K562 (cell line): Measurements from ENCODE around the gene IL11. TPM values are rescaled to one million over a fixed set of nuclear protein-coding genes. Genes with fewer than 3 reads are reported as not detected.

ENCODE experiments used
- BRCA1 ChIP-seq, 2 experiments: fragments of 450-650 bp in 1 of 2; sonication (generic) in 1 of 2; formaldehyde crosslinking in 1 of 2; IDR thresholded peaks; 2 replicates each; pipeline versions ENCODE4 v1.5.0 to v1.6.1; 2017 to 2020; ENCODE audit warnings: mild to moderate bottlenecking in 1 of 2, missing genetic modification reagents in 1 of 2
- EGR1 ChIP-seq: fragments of 450-650 bp; conservative IDR thresholded peaks from 2 replicates; pipeline ENCODE4 v1.6.1; 2017; ENCODE audit warnings: mild to moderate bottlenecking
- HNRNPUL1 ChIP-seq: fragments of 200-400 bp; formaldehyde crosslinking; IDR thresholded peaks from 2 replicates; pipeline ENCODE4 v1.6.1; 2017; ENCODE audit warnings: low read length
- HSF4 ChIP-seq: fragments of 250-450 bp; sonication (Bioruptor Pico); IDR thresholded peaks from 2 replicates; pipeline ENCODE4 v2.1.2; 2022; ENCODE audit warnings: mild to moderate bottlenecking, moderate library complexity, borderline replicate concordance
- NFIX ChIP-seq: fragments of 250-450 bp; sonication (Bioruptor Pico); IDR thresholded peaks from 2 replicates; pipeline ENCODE4 v1.4.0; 2020; ENCODE audit warnings: low read depth, mild to moderate bottlenecking, moderate library complexity
- POLR2AphosphoS2 ChIP-seq: IDR thresholded peaks from 2 replicates; pipeline ENCODE4 v1.6.1; 2012; ENCODE audit warnings: low read length, improper control_type of control experiment
- POLR3A ChIP-seq: IDR thresholded peaks from 2 replicates; pipeline ENCODE4 v1.6.1; 2011; ENCODE audit warnings: borderline replicate concordance, mild to moderate bottlenecking, moderate library complexity; ENCODE audit not compliant: insufficient read length, insufficient read depth; ENCODE audit errors: extremely low read depth
- POU5F1 ChIP-seq: fragments of 150-350 bp; IDR thresholded peaks from 2 replicates; pipeline ENCODE4 v1.6.1; 2014; ENCODE audit warnings: borderline replicate concordance, low read length, low read depth, mild to moderate bottlenecking; ENCODE audit not compliant: partially characterized antibody
- RBM14 ChIP-seq: fragments of 200-400 bp; formaldehyde crosslinking; IDR thresholded peaks from 2 replicates; pipeline ENCODE4 v1.6.1; 2018; ENCODE audit warnings: low read depth, mild to moderate bottlenecking, low read length, moderate library complexity, borderline replicate concordance; ENCODE audit not compliant: insufficient read depth
- SIN3A ChIP-seq, 2 experiments: fragments of 150-350 bp in 1 of 2; IDR thresholded peaks; 2 replicates each; pipeline ENCODE4 v1.6.1; 2011 to 2016; ENCODE audit warnings: borderline replicate concordance in 2 of 2, low read depth in 2 of 2, low read length in 2 of 2, mild to moderate bottlenecking in 2 of 2, moderate library complexity in 2 of 2; ENCODE audit not compliant: control insufficient read depth in 1 of 2
- SREBF1 ChIP-seq: fragments of 150-350 bp; IDR thresholded peaks from 2 replicates; pipeline ENCODE4 v1.6.1; 2014; ENCODE audit warnings: antibody characterized with exemption, low read depth, low read length, borderline replicate concordance
- SRSF1 ChIP-seq: fragments of 200-400 bp; formaldehyde crosslinking; IDR thresholded peaks from 2 replicates; pipeline ENCODE4 v1.6.1; 2017; ENCODE audit warnings: mild to moderate bottlenecking, low read depth, low read length, moderate library complexity
- TCF7L2 ChIP-seq: fragments of 150-350 bp; IDR thresholded peaks from 2 replicates; pipeline ENCODE4 v1.6.1; 2016; ENCODE audit warnings: low read depth, mild to moderate bottlenecking, low read length, moderate library complexity
- THRA ChIP-seq: fragments of 450-650 bp; IDR thresholded peaks from 2 replicates; pipeline ENCODE4 v1.6.1; 2017; ENCODE audit warnings: mild to moderate bottlenecking, moderate library complexity
- WHSC1 ChIP-seq: IDR thresholded peaks from one replicate; pipeline ENCODE4 v1.6.1; 2012; ENCODE audit warnings: low read length, control low read depth, inconsistent platforms
- ZBED1 ChIP-seq: IDR thresholded peaks from 2 replicates; pipeline ENCODE4 v1.6.1; 2014
- ZBTB26 ChIP-seq: fragments of 450-650 bp; formaldehyde crosslinking; IDR thresholded peaks from 2 replicates; pipeline ENCODE4 v1.4.0; 2022; ENCODE audit warnings: missing genetic modification characterization
- ZFPM2 ChIP-seq: fragments of 250-450 bp; sonication (Bioruptor Pico); IDR thresholded peaks from 2 replicates; pipeline ENCODE4 v1.5.1; 2022; ENCODE audit warnings: mild to moderate bottlenecking
- ZNF740 ChIP-seq, 3 experiments: fragments of 200-800 bp in 1 of 3; sonication (Bioruptor generic) in 1 of 3; sonication (generic) in 1 of 3; formaldehyde crosslinking in 1 of 3; IDR thresholded peaks; 2 replicates each; pipeline versions ENCODE4 v1.6.1 to v1.8.0; 2016 to 2022; ENCODE audit warnings: mild to moderate bottlenecking in 2 of 3, missing compliant biosample characterization in 2 of 3, missing genetic modification characterization in 2 of 3, missing genetic modification reagents in 1 of 3
- polyA plus RNA-seq, 8 experiments: library from polyadenylated mRNA; depleted of rRNA in 4 of 8; stranded (reverse) in 5 of 8; unstranded in 3 of 8; fragments of >200 nt; fragmentation: Nextera tagmentation in 2 of 8; fragmentation: Illumina TruSeq in 1 of 8; extraction: Ambion mirVana in 2 of 8; extraction: Trizol in 1 of 8; gene quantifications; 2 replicates each; pipeline versions ENCODE4 v1.2.1 to v1.2.3, GENCODE V29; 2011 to 2014; ENCODE audit warnings: inconsistent platforms in 1 of 8, missing spikeins in 1 of 8
- total RNA-seq, 7 experiments: library from RNA; depleted of rRNA in 6 of 7; stranded (reverse); fragments of >200 nt in 6 of 7; fragmentation: Illumina TruSeq in 2 of 7; extraction: Trizol in 2 of 7; gene quantifications; 2 replicates each; pipeline versions ENCODE4 v1.2.1 to v1.2.3, GENCODE V29; 2011 to 2021; ENCODE audit warnings: low replicate concordance in 1 of 7
- TF ChIP-seq, protein P1 (sequence below): fragments of 450-650 bp; IDR thresholded peaks from 2 replicates; pipeline ENCODE4 v1.6.1; 2016; ENCODE audit warnings: missing biosample characterization, missing genetic modification characterization
- TF ChIP-seq, protein P2 (sequence below): fragments of 200-800 bp; sonication (Bioruptor generic); IDR thresholded peaks from 2 replicates; pipeline ENCODE4 v1.6.1; 2017; ENCODE audit warnings: missing genetic modification characterization, missing compliant biosample characterization

Gene IL11
- total and polyA plus RNA-seq, 9 of the 15 experiments (the other 6 are each of a cell fraction or from before 2014, with no cell fraction given), result 0.04 to 0.42 (median 0.06) TPM; not detected in 6

- TF ChIP-seq RBM14 (0 out of 2 replicates have a peak, but pooled peaks have one; percentile 78), HSF4 (CRISPR knock-in tag) (no peak), TCF7L2 (no peak), ZBTB26 (no peak), NFIX (no peak), HNRNPUL1 (no peak), ZFPM2 (CRISPR knock-in tag) (no peak), SRSF1 (no peak), POLR2AphosphoS2 (no peak), THRA (no peak), EGR1 (peak; percentile 67), ZNF740 (CRISPR knock-in tag; IDR thresholded peaks at IDR 0.05) (no peak), ZNF740 (tag; IDR thresholded peaks at IDR 0.05) (no peak), BRCA1 (IDR thresholded peaks at IDR 0.05) (no peak), BRCA1 (CRISPR knock-in tag; IDR thresholded peaks at IDR 0.05) (no peak), SIN3A (IDR thresholded peaks at IDR 0.05; ENCODE audit: borderline replicate concordance in 2 of 2, control insufficient read depth in 1 of 2, low read depth in 2 of 2, low read length in 2 of 2) (no peak), ZBED1 (no peak), SREBF1 (peak; percentile 90), POLR3A (no peak), WHSC1 (no peak), POU5F1 (no peak)
- TF ChIP-seq, protein P1, sequence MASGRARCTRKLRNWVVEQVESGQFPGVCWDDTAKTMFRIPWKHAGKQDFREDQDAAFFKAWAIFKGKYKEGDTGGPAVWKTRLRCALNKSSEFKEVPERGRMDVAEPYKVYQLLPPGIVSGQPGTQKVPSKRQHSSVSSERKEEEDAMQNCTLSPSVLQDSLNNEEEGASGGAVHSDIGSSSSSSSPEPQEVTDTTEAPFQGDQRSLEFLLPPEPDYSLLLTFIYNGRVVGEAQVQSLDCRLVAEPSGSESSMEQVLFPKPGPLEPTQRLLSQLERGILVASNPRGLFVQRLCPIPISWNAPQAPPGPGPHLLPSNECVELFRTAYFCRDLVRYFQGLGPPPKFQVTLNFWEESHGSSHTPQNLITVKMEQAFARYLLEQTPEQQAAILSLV (tag), result no peak
- TF ChIP-seq, protein P2, sequence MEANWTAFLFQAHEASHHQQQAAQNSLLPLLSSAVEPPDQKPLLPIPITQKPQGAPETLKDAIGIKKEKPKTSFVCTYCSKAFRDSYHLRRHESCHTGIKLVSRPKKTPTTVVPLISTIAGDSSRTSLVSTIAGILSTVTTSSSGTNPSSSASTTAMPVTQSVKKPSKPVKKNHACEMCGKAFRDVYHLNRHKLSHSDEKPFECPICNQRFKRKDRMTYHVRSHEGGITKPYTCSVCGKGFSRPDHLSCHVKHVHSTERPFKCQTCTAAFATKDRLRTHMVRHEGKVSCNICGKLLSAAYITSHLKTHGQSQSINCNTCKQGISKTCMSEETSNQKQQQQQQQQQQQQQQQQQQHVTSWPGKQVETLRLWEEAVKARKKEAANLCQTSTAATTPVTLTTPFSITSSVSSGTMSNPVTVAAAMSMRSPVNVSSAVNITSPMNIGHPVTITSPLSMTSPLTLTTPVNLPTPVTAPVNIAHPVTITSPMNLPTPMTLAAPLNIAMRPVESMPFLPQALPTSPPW (CRISPR knock-in tag), result peak; percentile 90
Measured at GRCh38 chr19:55407800-55408532, 37.7 kb upstream of the IL11 start (continued).
